Measurements from ENCODE around the gene ZBTB48.

The ZBTB48 gene

DNA sequence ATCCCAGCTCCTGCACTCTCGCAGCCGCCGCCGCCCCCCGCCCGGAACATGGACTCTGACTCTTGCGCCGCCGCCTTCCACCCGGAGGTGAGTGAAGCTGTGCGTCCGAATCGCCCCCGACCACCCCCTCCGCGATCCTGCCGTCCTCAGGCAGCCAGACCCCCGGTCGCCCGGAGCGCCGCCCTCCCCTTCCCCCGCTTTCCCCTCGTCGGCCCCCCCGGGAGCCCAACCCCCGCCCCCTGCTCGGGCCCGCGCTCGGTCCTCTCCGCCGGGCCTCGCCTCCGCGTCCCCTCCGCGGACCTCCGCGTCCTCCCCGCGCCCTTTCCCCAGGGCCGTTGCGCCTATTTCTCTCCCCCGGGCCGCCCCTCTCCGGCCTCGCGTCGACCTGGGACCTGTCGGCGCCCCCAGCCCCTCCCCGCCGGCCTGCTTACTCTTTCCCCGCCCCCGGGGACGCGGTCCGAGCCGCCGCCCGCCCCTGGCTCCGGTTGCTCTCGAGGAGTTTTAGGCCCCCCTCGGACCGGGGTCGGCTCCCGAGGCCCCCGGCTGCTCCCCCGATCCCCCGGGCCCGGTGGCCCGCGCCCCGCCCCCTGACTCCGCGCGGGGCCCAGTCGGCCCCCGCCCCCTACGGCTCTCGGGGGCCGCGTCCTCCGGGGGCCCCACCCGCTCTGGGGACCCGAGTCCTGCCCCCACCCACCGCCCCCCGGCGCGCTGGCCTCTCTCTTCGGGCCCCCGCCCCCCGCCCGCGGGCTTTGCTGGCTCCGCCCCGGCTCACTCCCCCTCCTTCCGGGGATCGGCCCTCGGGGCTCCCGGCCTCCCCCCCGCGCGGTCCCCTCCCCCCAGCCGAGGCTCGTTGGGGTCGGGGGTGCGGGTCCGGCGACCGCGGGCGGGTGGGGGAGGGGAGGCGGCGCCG lies 34.5 kb downstream of the ZBTB48 start:
- no peak for DNase-seq

DNA sequence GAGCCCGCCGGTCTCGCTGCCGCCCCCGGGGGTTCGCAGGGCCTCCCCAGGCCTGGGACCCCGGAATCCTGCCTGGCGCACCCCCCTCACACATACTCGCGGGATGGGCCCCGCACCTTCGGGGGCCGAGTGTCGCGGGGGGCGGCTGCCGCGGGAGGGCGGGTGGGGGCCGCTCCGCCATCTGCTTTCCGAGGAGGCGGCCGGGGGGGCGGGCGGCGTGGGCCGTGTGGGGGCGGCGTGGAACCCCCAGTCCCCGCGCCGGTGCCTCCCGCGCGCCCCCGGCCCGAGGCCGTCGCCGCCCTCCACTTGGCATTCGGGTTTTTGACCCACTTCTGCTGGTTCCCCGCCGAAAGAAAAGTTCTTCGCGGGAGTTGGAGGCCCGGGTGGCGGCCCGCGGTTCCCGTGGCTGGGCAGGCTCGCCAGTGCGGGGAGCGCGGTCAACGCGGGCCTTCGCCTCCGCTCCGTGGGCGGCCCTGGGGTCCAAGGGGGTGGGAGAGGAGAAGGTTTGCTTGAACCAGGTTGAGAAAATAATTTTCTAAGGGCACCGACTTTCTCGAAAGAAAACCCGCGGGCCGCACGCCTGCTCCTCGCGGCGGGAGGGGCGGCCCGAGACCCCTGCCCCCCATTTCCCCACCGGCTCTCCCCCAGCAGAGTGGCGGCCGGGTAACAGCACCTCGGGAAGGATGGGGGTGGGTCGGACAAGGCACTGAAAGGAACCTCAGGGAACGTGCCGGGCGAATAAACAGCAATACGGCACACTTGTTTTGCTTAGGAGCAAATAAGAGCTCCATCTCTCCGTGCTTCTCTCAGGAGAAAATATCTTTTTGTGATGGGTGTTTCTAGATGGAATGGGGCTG lies 35.4 kb downstream of the ZBTB48 start:
- no peak for DNase-seq

DNA sequence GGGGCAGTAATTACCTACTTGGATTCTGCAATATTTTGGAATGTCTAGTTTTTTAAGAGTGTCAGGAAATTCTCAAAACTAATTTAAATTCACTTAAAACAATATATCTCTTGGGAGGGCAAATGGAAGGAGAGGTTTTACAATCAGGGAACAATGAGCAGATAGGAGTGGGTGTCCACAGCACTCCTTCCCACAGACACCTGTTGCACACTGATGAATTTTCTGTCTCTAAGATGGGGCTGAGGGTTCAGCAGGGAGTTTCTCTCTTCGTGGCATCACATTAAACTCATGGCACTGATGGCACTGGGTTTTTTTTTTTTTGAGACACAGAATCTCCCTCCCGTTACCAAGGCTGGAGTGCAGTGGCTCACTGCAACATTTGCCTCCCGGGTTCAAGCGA lies 39.3 kb downstream of the ZBTB48 start:
- no peak for DNase-seq

DNA sequence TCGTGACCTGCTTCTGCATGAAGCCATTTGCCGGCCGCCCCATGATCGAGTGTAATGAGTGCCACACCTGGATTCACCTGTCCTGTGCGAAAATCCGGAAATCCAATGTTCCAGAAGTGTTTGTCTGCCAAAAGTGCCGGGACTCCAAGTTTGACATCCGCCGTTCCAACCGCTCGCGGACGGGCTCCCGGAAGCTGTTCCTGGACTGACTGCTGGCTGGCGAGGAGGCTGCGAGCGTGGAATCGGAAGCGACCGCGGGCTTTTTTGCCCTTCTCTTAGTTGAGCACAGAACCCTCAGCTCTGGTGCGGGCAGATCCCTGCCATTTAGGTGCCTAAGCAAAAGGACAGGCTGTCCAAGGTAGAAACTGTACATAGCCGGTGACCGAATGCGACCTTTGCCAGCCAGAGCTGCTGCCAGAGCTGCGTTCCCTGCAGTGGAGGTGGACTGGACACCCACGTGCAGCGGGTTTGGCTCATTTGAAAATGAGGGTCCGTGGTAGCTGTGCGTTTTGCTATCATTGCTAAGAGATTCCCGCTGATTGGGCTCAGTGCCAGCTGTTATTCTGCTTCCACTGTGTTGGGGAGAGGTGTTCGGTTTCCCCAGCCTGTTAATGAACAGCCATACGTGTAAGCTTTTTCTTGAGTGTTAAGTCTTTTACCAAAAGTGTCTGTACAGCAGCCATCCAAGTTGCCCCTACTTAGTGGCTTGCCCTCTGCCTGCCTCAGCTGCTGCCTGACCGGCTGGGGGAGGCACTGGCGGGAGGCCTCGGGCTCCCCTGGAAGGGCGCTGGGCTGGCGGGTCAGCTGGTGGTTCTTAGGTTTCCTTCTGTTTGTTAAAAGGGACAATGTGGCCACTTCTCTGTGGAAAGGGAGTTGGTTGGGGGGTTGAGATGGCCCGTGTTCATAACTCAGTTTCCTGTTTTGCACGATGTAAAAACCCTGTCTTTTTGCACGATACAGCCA lies 41.9 kb downstream of the ZBTB48 start:
- no peak for DNase-seq

DNA sequence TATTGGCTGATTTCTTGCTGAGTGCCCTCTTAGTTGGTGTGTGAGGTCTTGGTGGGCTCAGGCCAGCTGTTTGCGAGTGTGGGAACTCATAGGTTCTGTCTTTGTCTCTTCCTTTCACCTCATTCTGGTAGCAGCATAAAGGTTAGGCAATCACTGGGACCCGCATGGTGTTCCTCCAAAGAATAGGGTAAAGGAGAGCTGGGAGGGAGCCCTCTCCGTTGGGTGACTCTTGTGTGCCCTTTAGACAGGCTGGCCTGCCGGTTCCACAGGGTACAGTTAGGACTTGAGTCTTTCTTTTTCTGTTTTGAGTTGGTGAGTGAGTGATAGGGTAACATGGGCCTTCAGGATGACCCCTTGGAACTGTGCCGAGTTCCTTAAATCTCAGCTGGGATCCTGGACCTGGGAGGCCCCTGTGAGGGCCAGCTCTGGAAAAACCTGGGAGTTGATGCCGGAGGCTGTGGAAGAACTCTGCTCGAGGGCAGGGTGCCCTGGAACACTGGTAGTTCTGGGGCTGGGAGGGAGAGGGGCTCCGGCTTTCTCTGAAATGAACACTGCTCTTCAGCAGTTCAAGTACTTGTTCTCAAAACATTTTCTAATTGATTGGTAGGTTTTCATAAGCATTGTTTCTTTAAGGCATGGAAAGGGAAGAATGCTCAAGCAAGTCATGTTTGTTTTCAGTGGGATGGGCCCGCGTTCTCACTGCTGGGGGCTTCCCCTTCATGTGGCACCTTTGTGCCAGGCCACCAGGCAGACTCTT lies 42.8 kb downstream of the ZBTB48 start:
- DNase-seq, result no peak

DNA sequence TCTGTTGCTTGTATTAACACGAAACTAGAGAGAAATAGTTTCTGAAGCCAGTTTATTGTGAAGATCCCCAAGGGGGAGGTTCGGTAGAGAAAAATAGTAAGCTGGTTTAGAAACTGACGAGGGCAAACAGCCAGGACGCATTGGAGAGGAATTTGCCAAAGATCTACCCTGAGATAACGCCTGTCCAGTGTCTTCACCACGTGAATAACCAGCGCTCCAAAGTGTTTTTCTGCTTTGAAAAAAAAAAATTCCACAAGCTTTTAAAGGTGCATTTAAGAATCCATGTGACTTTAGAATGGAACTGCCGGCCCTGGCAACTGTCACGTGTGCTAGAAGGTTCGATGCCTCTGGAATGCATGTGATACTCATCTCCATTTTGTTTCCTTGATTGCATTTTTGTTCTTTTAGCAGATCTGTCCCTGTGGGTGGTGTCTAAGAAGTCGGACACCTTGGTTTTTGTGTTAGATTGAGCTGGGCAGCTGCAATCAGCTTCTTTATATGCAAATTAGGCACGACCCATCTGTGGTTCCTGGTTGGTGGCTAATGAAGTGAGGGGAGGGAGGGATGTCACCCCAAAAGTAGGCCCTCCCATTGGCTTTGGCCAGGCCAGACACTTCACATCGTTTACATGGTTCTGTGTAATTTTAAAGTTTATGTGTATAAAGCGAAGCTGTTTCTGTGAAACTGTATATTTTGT lies 43.6 kb downstream of the ZBTB48 start:
- no peak for DNase-seq

DNA sequence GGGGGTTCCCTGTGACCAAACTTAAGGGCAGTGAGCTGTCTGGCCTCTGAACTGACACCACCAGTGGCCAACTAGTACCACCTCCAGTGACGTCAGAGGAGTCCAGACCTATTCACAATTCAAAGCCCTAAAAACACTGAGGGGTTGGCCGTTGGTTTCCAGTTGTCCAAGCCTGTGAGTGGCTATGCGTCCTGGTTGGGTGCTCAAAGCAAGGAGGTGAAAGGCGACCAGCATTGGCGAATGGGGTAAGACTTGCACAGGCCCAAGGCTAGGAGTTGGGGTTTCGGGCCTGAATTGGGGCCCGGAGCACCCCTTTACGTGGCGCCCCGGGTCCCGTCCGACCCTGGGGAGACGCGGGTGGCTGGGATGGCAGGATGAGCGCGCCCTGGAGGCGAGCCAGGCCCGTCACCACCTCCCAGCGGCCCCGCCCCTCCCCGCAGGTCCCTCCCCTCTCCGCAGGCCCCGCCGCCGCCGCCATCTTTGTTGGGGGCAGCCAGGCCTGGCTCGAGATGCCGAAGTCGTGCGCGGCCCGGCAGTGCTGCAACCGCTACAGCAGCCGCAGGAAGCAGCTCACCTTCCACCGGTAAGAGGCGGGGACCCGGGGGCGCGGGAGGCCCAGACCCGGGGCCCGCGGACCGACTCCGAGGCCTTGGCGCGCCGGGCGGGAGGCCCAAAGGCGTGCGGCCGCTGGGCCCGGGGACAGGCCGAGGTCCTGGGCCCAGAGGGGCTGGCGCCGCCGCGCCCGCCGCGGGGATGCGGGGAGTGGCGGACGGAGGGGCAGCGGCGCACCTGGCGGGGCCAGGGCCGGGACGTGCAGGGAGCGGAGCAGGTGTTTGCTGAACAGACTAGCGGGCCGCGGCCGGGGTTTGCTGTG lies 45.2 kb downstream of the ZBTB48 start, which contains the start of gene THAP3:
THAP3 (plus strand) TSS at position 159 of the 874 bp plus-strand sequence; CDS start at position 510, 351 bp downstream.
- no peak for DNase-seq

DNA sequence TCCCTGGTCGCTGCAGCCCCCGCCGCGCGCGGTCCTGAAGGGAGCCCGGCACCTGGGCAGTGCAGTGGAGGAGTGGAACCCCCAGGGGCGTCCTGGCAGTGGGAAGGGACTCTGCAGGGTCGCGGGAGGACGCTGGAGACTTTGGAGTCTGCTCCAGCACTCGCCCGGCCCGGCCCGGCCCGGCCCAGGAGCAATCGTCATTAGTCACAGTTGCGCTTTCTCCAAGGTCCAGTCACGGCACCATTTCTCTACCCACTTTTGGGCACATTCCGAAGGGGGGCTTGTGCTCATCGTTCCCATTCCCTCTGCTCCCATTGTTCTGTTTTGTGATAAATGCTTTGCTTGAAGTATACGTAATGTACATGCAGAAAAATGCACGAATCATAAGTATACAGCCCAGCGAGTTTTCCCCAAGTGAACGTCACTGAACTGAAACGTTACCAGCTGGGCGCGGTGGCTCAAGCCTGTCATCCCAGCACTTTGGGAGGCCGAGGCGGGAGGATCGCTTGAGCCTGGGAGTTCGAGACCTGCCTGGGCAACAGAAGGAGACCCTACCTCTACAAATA lies 45.9 kb downstream of the ZBTB48 start:
- DNase-seq, result no peak

DNA sequence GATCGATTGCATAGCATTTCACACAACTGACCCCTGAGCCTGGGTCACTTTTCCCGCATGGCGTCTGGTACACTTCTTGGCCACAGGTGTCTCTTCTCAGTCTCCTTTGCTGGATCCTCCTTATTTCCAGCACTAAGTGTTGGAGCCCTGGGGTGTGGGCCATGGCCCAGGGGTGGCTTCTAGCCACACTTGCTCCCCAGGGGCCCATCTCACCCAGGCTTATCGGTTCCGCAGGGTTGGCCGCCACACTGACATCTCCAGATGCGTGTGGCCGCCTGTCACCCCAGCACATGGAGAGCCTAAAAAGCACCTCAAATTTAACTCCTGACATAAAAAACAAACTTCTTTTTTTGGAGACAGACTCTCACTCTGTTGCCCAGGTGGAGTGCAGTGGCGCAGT lies 47.2 kb downstream of the ZBTB48 start:
- DNase-seq, result no peak

DNA sequence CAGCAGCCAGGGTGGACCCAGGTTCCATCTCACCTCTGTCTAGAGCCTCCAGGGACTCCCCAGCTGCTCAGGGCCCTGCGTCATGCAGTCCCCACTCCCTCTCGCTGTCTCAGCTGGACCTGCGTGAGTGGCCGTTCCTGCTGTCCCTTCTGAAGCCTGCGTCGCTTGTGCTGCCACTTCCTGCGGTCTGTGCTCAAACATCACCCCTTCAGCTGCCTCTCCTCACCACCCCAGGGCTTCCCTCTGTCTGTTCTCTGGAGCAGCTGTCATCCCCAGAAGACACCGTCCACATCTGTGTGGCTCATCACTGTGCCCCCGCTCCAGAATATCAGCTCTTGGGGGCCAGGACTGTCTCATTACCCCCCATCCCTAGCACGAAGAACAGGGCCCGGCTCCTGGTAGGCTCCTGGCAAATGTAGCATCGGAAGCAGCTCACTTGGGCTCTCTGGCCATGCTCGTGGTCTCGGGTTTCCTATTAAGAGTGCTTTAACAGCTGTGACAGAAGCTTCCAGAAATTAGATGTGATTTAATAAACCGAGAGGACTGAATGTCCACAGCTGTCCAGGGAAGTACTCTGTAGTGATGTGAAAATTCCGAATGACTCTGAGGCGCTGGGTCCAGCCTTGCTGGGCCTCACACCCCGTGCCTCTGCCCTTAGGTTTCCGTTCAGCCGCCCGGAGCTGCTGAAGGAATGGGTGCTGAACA lies 48.2 kb downstream of the ZBTB48 start:
- no peak for DNase-seq

DNA sequence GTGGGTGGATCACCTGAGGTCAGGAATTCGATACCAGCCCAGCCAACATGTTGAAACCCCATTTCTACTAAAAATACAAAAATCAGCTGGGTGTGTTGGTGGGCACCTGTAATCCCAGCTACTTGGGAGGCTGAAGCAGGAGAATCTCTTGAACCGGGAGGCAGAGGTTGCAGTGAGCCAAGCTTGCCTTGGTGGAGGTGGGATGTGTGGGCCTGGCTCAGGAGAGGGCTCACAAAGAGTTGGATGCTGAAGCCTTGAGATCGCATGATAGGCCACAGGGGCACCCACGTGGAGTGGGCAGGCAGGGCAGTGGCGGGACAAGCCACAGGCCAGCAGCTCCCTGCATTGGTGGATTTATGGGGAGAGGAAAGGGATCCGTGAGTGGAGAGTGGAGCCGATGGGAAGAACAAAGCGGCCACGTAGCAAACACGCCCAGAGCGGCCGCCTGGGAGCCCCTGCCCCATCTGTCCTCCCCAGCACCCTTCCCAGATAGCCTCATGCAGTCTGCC lies 49.2 kb downstream of the ZBTB48 start:
- no peak for DNase-seq

DNA sequence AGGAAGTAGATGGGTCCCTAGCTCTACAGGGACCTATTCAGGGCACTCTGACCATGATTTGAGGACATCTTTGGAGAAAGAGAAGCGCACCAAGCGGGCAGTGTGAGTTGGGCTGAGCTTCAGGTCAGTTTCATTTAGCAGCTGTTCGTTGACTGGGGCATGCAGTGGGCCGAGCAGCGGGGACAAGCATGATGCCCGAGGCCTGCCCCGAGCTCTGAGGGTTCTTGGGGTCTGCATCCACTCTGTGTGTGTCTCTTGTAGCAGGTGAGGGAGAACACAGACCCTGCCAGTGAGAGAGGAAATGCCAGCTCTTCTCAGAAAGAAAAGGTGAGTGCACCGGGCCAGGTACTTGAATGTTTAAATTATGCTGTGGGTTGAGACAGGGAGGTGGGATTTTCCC lies 50.2 kb downstream of the ZBTB48 start:
- DNase-seq, result no peak

DNA sequence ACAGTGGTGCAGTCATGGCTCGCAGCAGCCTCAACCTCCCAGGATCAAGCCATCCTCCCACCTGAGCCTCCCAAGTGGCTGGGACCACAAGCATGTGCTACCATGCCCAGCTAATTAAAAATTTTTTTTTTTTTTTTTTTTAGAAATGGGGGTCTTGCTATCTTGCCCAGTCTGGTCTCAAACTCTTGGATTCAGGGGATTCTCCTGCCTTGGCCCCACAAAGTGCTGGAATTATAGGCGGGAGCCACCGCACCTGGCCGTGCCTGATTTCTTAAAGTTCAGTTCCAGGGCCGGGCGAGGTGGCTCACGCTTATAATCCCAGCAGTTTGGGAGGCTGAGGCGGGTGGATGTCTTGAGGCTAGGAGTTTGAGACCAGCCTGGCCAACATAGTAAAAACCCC lies 51.3 kb downstream of the ZBTB48 start:
- DNase-seq, result no peak

DNA sequence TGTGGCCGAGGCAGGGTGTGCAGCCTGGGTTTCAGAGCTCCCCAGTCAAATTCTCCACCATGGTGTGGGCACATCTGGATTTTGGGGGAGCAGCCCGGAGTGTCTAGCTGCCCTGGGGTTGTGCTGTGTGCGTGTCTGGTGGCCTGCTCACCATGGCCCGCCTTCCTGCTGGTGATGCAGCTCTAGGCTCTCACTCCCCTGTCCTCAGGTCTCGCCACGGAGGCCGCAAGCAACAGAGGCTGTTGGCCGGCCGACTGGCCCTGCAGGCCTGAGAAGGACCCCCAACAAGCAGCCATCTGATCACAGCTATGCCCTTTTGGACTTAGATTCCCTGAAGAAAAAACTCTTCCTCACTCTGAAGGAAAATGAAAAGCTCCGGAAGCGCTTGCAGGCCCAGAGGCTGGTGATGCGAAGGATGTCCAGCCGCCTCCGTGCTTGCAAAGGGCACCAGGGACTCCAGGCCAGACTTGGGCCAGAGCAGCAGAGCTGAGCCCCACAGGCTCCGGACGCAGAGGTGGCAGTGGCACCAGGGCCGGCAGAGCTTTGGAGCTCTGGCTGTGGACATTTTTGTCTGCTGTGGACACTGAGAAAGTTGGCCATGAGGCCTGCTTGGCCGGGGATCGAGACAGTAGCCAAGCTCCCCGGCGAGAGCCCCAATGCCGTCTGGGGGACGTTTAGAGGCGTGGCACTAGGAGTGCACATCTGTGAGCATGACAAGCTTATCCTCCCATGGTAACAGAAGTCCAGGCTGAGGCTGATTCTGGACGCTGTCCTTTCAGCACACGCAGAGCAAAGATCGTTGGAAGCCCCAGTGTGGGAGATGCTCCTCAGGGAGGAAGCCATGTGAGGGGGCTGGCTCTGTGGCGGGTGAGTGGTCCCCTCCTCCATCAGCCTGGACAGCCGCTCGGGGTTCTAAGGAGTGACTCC lies 53.1 kb downstream of the ZBTB48 start:
- DNase-seq, result no peak

DNA sequence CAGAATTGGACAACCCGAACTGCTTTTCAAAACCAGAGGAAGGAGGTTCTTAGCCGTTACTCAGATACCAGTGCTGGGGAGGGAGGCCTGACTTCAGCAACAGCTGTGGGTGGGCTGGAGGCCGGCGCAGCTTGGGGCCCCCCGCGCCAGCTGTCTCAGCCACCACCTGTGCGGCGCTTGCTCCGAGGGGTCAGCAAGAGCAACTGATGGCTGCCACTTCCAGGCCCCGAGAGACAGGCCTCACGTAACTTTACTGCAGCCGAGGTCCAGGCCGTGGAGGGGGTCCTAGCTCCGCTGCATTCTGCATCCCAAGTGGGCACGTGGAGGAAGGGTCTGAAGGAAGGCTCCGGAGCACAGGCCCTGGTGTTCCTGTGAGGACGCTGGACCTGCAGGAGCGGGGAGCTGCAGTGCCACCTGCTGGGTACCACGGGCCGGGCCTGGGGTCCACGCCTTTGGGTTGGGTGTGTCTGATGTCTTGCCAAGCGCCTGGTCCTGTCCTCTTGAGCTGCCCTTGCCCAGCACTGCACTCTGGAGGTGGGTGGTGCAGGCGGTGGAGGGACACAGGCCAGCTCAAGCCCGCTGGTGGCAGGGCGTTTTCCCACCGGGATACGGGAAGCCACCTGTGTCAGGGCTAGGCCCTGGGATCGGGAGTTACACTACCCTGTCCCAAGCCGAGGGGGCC lies 54.7 kb downstream of the ZBTB48 start:
- DNase-seq, result no peak

DNA sequence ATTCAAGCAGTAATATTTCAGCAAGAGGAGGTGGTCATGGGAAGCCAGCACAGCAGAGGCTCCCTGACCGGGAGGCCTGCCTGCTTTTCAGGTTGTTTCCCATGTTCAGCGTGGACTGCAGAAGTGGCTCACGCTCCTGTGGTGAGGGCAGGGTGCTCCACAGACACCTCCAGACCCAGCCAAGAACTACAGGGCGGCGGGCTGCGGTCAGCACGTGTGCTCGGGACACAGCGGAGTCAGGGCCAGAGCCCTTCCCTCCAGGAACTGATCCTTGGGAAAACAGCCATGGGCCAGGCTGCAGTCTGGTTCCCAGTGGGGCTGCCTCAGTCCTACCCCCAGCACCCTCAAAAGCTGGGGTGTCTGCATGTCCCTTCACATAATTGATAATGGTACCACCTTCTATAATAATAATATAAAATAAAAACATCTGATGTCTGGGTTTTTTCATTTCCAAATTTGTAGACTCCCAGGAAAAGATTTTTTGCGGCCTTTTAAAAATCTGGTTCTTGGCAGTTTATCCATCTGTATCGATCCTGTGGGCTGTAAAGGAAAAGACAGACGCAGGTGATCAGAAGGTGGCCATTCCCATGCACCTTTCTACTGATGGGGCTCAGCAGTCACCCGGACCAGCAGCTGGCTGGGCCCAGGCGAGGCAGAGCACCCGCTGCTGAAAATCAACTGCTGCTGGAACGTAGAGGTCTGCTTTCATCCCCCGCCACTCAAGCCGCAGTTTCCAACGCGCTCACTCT lies 55.5 kb downstream of the ZBTB48 start:
- no peak for DNase-seq

Measured in NCI-H1436 treated with DMSO at 0.1 percent for 48 hours (cell line).